Adipose tissue (tissue), 3 donors: ENCODE data around the gene RSPRY1. TPM values are rescaled to one million over a fixed set of nuclear protein-coding genes. Genes with fewer than 3 reads are reported as not detected.

Experiments used
- H3K27ac ChIP-seq: one replicate; pipeline ENCODE4 v1.5.1; 2013; ENCODE audit warnings: low read depth, low read length
- WGBS, 3 donors: extraction: QIAGEN DNeasy Blood & Tissue Kit; methylation state at CpG; one replicate each; pipeline ENCODE4 v1.1.7; 2013; 5-methylcytosine and 5-hydroxymethylcytosine counted together
- polyA plus RNA-seq, 3 donors: library from polyadenylated mRNA; stranded (reverse); fragments of 200-250 nt; gene quantifications; one replicate each; pipeline ENCODE4 v1.2.3, GENCODE V29; 2013
- donor health status: healthy with polysubstance abuse.
- donor health status: Bipolar disorder and iron deficiency.
- donor health status: healthy.

RSPRY1 gene
- polyA plus RNA-seq, 3 donors: 8.7 to 12.3 (median 9.2) TPM

DNA sequence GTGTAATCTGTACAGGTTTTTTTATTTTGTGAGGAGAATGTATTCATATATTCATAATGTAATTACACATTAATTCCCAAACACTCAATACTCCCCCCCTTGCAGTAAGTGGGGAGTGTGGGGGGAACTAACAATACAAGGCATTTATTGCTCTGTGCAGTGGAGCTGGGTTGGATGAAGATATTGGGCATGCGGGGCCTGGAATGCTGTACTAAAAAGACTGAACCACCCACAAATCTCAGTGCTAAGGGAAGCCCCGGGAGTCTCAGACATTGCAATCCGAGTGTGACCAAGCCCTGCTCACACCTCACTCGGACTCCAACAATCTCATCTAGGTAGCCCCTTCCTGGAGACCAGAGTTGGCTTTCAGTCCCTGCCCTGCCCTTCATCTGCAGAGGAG is 92.4 kb downstream of the RSPRY1 start:
- 70 to 76% (median 72%) methylated on average over 4 of the region's 4 CpGs for WGBS, 3 donors
- H3K27ac ChIP-seq: no peak overlapping the region

DNA sequence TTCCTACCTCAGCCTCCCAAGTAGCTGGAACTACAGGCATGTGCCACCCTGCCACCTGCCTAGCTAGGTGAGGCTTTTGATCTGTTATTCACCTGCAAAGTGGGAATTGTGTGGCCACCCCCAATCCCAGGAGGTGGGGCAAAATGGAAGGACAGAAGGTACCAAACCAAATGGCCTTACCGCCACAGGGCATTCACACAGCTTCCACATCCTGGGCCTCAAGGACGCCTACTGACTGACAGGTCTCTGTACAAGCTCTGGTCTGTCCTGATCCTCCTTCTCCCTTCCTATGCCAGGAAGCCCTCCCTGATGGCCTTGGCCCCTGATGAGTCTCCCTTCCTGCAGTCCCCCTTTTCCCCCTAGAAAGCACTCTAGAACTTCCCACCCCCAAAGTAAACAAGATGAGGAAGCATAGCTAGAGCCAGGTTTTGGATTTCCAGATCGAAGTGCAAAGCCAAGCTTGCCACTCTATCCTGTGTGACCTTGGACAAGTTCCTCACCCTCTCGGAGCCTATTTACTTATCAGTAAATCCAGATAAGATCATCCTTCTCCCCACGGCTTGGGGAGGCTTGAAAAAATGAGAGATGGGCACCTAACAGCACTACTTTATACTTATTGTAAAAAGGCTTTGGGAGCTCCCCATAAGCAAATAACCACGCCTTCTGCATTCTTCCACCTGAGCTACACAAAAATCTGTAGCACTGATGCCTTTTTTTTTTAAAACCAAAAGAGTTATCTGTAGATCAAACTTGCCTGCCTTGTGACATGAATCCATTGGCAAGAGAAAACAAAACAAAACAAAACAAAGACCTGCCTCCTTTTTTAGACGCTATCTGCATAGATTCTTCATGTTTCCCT is 93.9 kb downstream of the RSPRY1 start:
- WGBS, 3 donors: 39 to 67% (median 58%) methylated on average over 7 of the region's 7 CpGs
- no peak overlapping the region for H3K27ac ChIP-seq

DNA sequence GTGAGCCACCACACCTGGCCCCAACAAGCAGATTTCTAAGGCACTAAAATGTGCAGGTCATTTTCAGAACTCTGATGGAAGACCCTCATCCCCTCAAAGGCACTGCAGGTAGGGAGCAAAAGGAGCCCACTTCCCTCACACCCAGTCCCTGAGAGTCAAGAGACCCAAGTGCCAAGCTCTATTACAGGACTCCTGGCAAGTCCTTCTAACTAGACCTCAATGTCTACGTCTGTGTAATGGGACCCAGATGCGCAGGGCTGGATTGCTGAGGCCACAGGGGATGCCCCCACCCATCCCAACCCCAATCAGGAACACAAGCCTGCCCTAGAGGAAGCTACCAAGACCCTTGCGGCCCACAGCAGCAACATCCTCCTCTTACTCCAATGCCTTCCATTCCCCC is 95.7 kb downstream of the RSPRY1 start:
- WGBS, 3 donors: 90 to 92% (median 91%) methylated on average over 3 of the region's 3 CpGs
- no peak overlapping the region for H3K27ac ChIP-seq

DNA sequence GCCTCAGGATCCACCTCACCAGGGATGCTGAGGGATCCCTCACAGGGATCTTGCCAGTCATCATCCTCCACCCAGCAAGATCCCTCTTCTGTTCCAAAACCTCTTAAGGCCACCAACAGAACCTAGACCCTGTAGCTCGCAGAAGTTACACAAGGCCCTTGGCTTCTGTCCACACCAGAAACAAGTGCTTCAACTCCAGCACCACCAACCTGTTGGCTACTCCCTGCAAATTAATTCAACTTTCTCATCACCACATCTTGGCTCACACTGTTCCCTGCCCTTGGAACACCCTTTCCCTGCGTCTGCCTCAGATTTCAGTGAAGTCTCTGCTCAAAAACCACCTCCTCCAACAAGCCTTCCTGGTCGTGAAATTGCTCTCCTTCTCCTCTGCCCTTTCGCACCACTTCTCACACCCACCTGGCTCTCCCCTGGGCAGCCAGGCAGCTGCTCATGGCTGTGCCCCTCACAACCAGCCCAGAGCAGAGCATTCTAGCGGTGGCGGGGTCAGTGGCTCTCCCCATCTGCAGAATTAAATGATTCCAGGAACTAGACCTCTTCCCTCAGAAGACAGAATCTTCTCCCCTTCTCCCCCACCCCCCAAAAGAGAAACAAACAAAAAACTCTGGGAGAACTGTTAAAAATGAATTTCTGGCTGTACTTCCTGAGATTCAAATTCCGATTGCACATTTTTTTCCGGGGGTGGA is 96.5 kb downstream of the RSPRY1 start:
- 53 to 65% (median 64%) methylated on average over 8 of the region's 8 CpGs for WGBS, 3 donors
- no peak overlapping the region for H3K27ac ChIP-seq

DNA sequence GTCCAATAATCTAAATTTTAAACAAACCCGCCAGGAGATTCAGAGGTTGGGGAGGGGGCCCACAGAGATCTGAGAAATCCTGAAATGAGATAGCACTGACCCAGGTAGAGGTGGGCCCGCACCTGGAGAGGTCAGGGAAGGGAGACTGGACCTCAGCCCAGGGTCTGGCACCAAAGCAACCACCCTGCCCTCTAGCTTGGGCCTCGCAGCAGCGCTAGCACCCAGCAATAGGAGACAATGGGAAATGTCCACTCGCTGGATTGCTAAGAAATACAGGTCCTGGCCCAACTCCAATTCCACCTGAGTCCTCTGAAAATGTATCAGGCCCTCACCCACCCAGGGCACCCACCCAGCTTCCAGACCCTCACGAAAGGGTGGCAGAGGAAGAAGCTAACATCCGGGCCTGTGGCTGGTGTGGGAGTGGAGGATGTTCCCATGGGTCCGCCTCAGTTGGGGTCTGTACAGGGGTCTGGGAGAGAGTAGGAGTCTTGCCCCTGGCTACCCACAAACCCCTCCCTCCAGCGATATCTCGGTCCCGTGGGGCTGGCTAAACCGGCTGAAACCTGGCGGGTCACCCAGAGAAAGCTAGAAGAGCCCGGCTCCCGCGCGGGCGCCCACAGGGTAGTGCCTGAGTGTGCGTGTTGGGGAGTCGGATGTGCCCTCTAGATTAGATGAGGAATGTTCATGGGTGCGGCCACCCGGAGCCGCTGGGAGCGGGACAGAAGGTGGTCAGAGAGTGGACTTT is 97.3 kb downstream of the RSPRY1 start:
- H3K27ac ChIP-seq: no peak overlapping the region
- 36 to 63% (median 59%) methylated on average over 24 of the region's 24 CpGs for WGBS, 3 donors

DNA sequence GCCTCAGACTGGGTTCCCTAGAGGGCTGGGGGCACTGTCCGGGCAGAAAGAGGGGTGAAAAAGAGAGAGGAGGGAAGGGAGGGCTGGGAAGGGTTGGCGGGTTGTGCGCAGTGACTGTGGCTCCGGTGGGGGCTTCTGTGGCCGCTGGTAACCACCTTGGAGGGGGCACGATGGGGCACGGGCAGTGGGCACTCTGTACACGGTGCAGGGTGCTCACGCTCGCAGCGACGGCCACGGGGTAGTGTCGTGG is 97.8 kb downstream of the RSPRY1 start:
- no peak overlapping the region for H3K27ac ChIP-seq
- WGBS, 3 donors: 11 to 18% (median 14%) methylated on average over 13 to 14 of the region's 14 CpGs

DNA sequence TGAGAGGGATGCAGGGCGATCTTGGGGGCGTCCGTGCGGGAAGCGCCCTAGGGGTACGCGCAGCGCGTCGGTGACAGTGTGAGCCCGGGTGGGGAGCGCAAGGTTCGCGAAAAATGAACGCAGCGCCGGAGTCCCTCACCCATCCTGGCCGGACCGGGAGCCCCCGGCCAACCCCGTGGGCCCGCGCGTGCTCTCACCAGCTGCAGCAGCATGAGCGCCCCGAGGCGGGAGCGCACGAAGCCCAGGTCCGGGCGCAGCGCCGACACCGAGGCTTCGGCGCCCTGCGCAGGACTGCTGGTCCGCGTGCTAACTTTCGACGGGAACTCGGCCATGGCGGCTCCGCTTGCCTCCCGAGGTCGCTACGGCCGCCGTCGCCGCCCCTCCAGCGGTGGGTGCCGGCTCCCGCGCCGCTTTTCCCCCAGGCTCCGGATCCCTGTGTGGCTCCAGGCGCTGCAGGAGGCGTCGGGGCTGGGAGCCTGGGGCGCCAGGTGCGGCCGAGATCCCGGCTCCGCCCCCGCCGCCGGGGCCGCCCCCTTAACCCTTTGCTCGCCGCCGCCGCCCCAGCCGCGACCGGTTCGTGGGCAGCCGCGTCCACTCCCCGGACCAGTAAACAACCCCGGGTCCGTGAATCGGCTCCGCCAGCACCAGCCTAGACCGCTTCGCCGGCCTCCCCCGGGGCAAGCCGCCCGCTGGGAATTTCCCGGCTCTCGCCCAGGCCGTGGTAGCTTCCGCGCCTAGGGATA is 98.3 kb downstream of the RSPRY1 start, which contains the start of gene PLLP:
Gene PLLP (minus strand): TSS at position 464 of the 743 bp plus-strand sequence. CDS start 132 bp downstream, at position 332.
- WGBS, 3 donors: 1 to 2% (median 2%) methylated on average over 82 to 95 of the region's 95 CpGs
- H3K27ac ChIP-seq: no peak within 1 kb of the TSS

DNA sequence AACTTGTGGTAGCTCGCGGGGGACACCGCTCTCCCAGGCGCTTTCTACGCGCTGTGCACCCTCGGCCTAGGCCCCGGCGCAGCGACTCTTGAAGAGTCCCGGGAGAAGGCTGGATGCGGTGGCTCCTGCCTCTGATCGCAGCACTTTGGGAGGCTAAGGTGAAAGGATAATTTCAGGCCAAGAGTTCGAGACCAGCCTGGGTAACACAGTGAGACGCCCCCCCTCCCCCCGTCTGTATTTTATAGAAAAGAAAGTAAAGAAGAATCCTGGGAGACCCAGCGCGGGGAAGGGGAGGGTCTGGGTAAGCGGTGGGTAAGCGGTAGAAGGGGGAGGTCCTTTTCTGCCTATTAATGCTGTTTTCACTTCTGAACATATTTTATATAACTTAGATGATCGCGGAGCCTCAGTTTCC is 98.8 kb downstream of the RSPRY1 start:
- no peak overlapping the region for H3K27ac ChIP-seq
- 14 to 16% (median 15%) methylated on average over 22 of the region's 22 CpGs for WGBS, 3 donors

DNA sequence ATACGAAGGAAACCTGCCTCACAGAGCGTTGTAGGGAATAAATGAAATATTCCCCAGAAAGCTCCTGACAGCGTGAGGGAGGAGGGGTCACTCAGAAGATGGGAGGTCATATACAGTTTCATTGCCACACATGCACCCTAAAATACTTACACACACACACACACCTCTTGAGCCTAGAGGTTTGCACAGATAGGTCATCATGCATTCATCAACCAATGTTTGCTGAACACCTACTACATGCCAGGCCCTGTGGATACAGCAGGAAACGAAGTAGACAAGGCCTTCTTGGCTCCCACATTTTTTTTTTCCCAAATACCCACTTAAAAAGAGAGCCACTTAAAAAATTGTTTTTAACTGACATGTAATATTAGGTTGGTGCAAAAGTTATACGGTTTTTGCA is 99.2 kb downstream of the RSPRY1 start:
- WGBS, 3 donors: 78 to 83% (median 82%) methylated on average over 5 of the region's 5 CpGs
- no peak overlapping the region for H3K27ac ChIP-seq

DNA sequence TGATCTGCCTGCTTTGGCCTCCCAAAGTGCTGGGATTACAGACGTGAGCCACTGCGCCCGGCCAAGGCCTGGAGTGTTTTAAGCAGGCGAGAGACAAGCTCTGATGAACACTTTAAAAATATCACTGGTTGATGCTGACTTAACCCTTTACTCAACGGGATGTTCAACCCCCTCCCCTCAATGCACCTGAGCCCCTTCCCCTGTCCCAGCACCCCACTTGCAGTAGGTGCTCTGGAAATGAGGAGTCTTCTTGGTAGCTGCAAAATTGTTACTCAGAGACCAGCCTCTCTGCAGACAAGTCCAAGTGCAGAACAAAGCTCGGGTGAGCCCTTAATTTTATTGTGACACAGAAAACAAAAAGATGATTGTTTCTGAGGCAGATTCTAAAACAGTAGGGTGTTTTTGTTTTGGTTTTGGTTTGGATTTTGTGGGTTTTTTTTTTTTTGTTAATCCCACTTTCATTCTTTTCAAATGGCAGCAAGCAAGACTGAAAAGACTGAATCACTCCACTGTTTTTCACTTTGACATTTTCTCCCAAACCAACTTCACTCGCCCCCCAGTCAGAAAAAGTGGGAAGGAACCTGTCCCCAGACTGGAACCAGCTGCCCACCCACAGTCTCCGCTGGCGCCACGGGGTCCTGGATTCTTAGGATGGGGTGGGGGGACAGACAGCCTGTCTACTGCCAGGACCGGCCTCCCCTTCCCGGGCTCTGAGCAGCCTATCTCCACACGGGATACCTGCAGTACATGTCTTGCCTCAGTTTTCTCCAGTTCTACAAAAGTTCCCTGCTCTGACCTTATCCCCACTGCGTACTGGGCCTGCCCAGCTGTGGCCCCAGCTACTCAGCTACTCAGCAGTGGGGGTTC is 103.5 kb downstream of the RSPRY1 start:
- 73 to 77% (median 77%) methylated on average over 14 of the region's 14 CpGs for WGBS, 3 donors
- H3K27ac ChIP-seq: no peak overlapping the region

Other genes with a start within 250 kb of the RSPRY1 start
- 1 to 10 TPM in 1 of 3 donors, under 1 TPM in 2; 0.39 to 2.8 (median 0.89) TPM for gene CETP, start 224.4 kb upstream of the RSPRY1 start, polyA plus RNA-seq
- gene NLRC5, start 196.8 kb upstream of the RSPRY1 start, polyA plus RNA-seq: 10 to 100 TPM in 2 of 3 donors, 1 to 10 TPM in 1; 7.3 to 44.2 (median 29.7) TPM
- 10 to 100 TPM; 10.1 to 45.8 (median 41.9) TPM for gene CPNE2, start 93.7 kb upstream of the RSPRY1 start, polyA plus RNA-seq
- 10 to 100 TPM; 28.2 to 44.6 (median 41.1) TPM for gene PSME3IP1, start 290 bp upstream of the RSPRY1 start, polyA plus RNA-seq
- gene ARL2BP, start 58.9 kb downstream of the RSPRY1 start, polyA plus RNA-seq: 10 to 100 TPM; 17.4 to 57.9 (median 35.5) TPM
- 10 to 100 TPM in 2 of 3 donors, 1 to 10 TPM in 1; 7.6 to 28.0 (median 12.2) TPM for gene PLLP, start 98.3 kb downstream of the RSPRY1 start, polyA plus RNA-seq
- under 1 TPM in 2 of 3 donors, not detected in 1; 0.02 to 0.03 TPM for gene CCL22, start 172.5 kb downstream of the RSPRY1 start, polyA plus RNA-seq
- gene CX3CL1, start 186.2 kb downstream of the RSPRY1 start, polyA plus RNA-seq: 10 to 100 TPM in 2 of 3 donors, 1 to 10 TPM in 1; 8.9 to 30.1 (median 24.7) TPM
- gene CCL17, start 218.4 kb downstream of the RSPRY1 start, polyA plus RNA-seq: not detected